GM12878 (cell line): ENCODE measurements around the gene CPA2. TPM values are rescaled to one million over a fixed set of nuclear protein-coding genes. Genes with fewer than 3 reads are reported as not detected.

ENCODE experiments used
- BACH1 ChIP-seq: fragments of 450-650 bp; IDR thresholded peaks from 2 replicates; pipeline ENCODE4 v1.6.1; 2017; ENCODE audit warnings: mild to moderate bottlenecking, borderline replicate concordance
- CBX5 ChIP-seq: sonication (generic); IDR thresholded peaks from 2 replicates; pipeline ENCODE4 v1.6.1; 2016; ENCODE audit warnings: low read depth, moderate library complexity, mild to moderate bottlenecking, inconsistent platforms
- EP300 ChIP-seq, 2 experiments: fragments of 150-350 bp in 1 of 2; IDR thresholded peaks; 2 replicates each; pipeline ENCODE4 v1.6.1; 2011 to 2012; ENCODE audit warnings: low read depth in 2 of 2, low read length in 2 of 2, borderline replicate concordance in 1 of 2, improper control_type of control experiment in 1 of 2, inconsistent platforms in 1 of 2; ENCODE audit not compliant: control insufficient read depth in 1 of 2
- ETV6 ChIP-seq, 2 experiments: fragments of 450-650 bp in 1 of 2; IDR thresholded peaks in 1 of 2; conservative IDR thresholded peaks in 1 of 2; 2 replicates each; pipeline ENCODE4 v1.6.1; 2014; ENCODE audit warnings: antibody characterized with exemption in 1 of 2, borderline replicate concordance in 1 of 2, low read depth in 1 of 2, mild to moderate bottlenecking in 1 of 2, moderate library complexity in 1 of 2
- GABPA ChIP-seq: IDR thresholded peaks from 2 replicates; pipeline ENCODE4 v1.6.1; 2014; ENCODE audit warnings: antibody characterized with exemption, low read depth, mild to moderate bottlenecking, inconsistent platforms
- NKRF ChIP-seq: fragments of 450-650 bp; conservative IDR thresholded peaks from 2 replicates; pipeline ENCODE4 v1.6.1; 2017; ENCODE audit warnings: mild to moderate bottlenecking, moderate library complexity
- POLR2A ChIP-seq: IDR thresholded peaks from 2 replicates; pipeline ENCODE4 v1.6.1; 2011; ENCODE audit warnings: low read depth, mild to moderate bottlenecking, low read length
- polyA plus RNA-seq, 11 experiments: library from polyadenylated mRNA; depleted of rRNA in 4 of 11; unstranded in 6 of 11; stranded (reverse) in 5 of 11; fragments of >200 nt; fragmentation: Nextera tagmentation in 4 of 11; fragmentation: Illumina TruSeq in 1 of 11; extraction: Ambion mirVana in 4 of 11; extraction: Trizol in 1 of 11; gene quantifications; 1 replicate in 1 of 11; 2 replicates in 10 of 11; pipeline versions ENCODE4 v1.2.1 to v1.2.3, GENCODE V29; 2011 to 2016; ENCODE audit warnings: inconsistent platforms in 2 of 11, missing spikeins in 2 of 11, low read depth in 1 of 11
- total RNA-seq, 4 experiments: library from RNA; depleted of rRNA in 3 of 4; stranded (reverse); fragments of >200 nt in 3 of 4; fragmentation: Illumina TruSeq in 1 of 4; extraction: Trizol in 1 of 4; gene quantifications; 2 replicates each; pipeline versions ENCODE4 v1.2.1 to v1.2.3, GENCODE V29; 2013 to 2021
- TF ChIP-seq, protein P1 (sequence below): fragments of 150-350 bp; IDR thresholded peaks from 2 replicates; pipeline ENCODE4 v1.6.1; 2016; ENCODE audit warnings: low read depth, low read length

Gene CPA2
- total and polyA plus RNA-seq, 10 of the 15 experiments (the other 5 are each of a cell fraction or from before 2014, with no cell fraction given): 0.04 to 1.9 TPM; not detected in 8

DNA sequence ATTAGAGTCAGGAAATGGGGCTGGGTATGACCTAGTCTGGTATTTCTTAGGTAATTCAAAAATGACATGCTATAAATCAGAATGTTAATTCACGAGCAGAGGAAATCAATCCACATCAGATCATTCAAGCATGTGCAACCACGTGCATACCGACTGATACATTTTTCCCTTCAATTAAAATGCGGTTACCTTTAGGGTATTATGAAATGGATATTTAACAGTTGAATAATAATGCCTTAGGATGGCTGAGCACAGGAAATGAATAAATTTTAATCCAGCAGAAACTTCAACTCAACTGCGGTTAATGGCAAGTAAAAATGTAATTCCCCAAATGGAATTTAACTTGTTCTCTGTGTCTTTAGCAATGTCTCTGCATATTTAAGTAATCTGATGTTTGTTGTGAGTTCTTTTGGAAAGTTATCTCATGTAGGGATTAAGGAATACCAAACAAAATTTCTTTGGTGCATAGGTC, 9.2 kb downstream of the CPA2 start (continued):
- TF ChIP-seq, protein P1, sequence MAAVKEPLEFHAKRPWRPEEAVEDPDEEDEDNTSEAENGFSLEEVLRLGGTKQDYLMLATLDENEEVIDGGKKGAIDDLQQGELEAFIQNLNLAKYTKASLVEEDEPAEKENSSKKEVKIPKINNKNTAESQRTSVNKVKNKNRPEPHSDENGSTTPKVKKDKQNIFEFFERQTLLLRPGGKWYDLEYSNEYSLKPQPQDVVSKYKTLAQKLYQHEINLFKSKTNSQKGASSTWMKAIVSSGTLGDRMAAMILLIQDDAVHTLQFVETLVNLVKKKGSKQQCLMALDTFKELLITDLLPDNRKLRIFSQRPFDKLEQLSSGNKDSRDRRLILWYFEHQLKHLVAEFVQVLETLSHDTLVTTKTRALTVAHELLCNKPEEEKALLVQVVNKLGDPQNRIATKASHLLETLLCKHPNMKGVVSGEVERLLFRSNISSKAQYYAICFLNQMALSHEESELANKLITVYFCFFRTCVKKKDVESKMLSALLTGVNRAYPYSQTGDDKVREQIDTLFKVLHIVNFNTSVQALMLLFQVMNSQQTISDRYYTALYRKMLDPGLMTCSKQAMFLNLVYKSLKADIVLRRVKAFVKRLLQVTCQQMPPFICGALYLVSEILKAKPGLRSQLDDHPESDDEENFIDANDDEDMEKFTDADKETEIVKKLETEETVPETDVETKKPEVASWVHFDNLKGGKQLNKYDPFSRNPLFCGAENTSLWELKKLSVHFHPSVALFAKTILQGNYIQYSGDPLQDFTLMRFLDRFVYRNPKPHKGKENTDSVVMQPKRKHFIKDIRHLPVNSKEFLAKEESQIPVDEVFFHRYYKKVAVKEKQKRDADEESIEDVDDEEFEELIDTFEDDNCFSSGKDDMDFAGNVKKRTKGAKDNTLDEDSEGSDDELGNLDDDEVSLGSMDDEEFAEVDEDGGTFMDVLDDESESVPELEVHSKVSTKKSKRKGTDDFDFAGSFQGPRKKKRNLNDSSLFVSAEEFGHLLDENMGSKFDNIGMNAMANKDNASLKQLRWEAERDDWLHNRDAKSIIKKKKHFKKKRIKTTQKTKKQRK: no peak
- TF ChIP-seq BACH1 (no peak), POLR2A (no peak), ETV6 (conservative IDR thresholded peaks at IDR 0.05 in 1 of 2, IDR thresholded peaks at IDR 0.05 in 1 of 2; ENCODE audit: borderline replicate concordance in 1 of 2, low read depth in 1 of 2) (no peak), NKRF (no peak), GABPA (no peak), EP300 (IDR thresholded peaks at IDR 0.05; ENCODE audit: borderline replicate concordance in 1 of 2, control insufficient read depth in 1 of 2, low read depth in 2 of 2, low read length in 2 of 2) (no peak), CBX5 (no peak)
